Epithelial cell of esophagus (primary cell): Measurements from ENCODE around the gene SPSB3.

ENCODE experiments used
- DNase-seq: peaks from one replicate; pipeline ENCODE4 v3.0.0; 2010; ENCODE audit warnings: low read depth
- H3K4me3 ChIP-seq: 2 replicates; pipeline ENCODE4 v1.5.1; 2011; ENCODE audit warnings: mild to moderate bottlenecking, low read length, control low read depth
- TF ChIP-seq, protein P1 (sequence below): IDR thresholded peaks from 2 replicates; pipeline ENCODE4 v1.5.1; 2011; ENCODE audit warnings: low read depth, mild to moderate bottlenecking, low read length, control low read depth, inconsistent platforms; ENCODE audit not compliant: insufficient read depth; ENCODE audit errors: missing control alignments

SPSB3 gene

DNA sequence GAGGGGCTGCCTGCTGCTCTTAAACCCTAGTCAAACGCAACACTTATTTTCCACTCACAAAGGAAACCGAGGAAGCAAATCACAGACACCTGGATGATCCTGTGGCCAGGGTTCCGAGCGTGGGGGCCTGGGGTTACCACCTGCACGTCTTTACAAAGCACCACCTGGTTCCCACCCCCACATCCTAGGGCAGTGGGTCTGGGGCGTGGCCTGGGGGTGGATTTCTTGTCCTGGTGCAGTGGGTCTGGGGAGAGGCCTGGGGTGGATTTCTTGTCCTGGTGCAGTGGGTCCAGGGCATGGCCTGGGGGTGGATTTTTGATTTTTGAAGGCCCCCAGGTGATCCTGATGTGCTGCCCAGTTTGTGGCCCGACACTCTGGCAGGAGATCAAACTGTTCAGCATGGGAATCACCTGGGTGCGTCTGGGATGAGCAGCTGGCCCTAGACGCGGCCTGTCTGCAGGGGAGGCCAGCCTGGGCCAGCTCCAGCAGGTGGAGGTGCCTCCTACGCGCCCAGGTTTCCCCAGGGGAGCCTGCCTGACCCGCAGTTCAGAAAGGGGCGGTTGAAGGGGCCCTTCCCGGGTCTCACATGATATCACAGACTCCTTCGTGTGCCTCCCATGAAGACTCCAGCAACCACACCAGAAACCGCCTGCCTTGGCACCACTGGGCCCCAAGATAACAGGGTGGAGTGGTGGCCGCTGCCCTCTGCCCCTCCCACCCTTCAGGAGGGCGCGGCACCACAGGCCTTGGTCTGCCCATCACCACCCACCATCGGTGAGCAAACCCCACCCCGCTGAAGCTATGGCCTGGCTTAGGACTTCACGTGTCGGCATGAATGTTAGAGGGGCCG is 38.0 kb upstream of the SPSB3 start:
- H3K4me3 ChIP-seq: no peak overlapping the region
- no peak for DNase-seq
- TF ChIP-seq, protein P1, sequence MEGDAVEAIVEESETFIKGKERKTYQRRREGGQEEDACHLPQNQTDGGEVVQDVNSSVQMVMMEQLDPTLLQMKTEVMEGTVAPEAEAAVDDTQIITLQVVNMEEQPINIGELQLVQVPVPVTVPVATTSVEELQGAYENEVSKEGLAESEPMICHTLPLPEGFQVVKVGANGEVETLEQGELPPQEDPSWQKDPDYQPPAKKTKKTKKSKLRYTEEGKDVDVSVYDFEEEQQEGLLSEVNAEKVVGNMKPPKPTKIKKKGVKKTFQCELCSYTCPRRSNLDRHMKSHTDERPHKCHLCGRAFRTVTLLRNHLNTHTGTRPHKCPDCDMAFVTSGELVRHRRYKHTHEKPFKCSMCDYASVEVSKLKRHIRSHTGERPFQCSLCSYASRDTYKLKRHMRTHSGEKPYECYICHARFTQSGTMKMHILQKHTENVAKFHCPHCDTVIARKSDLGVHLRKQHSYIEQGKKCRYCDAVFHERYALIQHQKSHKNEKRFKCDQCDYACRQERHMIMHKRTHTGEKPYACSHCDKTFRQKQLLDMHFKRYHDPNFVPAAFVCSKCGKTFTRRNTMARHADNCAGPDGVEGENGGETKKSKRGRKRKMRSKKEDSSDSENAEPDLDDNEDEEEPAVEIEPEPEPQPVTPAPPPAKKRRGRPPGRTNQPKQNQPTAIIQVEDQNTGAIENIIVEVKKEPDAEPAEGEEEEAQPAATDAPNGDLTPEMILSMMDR: no peak

DNA sequence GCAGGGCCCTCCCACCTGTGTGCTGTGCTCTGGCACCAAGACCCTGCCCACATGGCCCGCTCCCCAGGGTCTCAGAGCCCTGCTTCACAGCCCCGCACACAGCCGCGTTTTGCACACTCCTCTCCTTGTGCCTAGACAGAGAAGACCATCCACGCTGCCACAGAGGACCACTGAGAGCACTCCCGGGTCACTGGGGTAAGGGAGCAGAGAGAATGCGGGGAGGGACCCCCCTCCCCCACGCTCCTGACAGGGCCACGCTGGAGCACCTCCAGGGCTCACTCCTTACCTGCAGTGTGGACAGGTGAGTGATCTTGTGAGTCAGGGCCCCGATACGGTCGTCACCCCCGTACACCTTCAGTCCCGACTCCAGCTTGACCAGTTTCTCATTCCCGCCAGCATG is 37.2 kb upstream of the SPSB3 start:
- no peak for DNase-seq
- H3K4me3 ChIP-seq: no peak overlapping the region

DNA sequence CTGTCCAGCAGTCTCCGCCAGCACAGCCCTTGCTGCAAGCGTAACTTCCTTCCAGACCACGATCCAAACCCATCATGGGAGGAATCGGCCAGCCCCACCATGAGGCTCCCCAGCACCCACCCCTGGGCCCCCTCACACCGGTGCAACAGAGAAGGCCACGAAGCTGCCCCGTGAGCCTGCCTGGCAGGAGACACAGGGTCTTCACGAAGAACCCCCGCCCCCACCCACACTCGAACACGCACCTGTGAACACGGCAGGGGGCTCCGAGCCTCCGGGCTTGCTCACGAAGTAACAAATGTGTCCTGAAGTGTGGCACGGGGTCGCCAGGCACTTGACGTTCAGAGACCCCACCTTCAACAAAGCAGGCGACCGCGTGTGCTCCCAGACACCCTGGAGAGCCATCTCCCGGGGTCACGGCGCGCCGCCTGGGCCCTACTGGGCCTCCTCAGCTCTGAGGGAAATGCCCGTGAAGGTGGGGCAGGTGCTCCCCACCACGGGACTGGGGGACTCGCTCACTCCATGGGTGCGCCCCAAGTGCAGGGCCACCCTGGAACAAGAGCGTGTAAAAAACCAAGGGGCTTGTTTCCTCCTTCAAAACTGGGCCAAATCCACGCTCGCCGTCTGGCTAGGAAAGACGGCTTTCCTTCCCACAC is 36.6 kb upstream of the SPSB3 start:
- no peak for DNase-seq
- TF ChIP-seq, protein P1: no peak
- H3K4me3 ChIP-seq: no peak overlapping the region

More for the DNA sequence above, 37.2 kb upstream of the SPSB3 start:
- TF ChIP-seq, protein P1: no peak

DNA sequence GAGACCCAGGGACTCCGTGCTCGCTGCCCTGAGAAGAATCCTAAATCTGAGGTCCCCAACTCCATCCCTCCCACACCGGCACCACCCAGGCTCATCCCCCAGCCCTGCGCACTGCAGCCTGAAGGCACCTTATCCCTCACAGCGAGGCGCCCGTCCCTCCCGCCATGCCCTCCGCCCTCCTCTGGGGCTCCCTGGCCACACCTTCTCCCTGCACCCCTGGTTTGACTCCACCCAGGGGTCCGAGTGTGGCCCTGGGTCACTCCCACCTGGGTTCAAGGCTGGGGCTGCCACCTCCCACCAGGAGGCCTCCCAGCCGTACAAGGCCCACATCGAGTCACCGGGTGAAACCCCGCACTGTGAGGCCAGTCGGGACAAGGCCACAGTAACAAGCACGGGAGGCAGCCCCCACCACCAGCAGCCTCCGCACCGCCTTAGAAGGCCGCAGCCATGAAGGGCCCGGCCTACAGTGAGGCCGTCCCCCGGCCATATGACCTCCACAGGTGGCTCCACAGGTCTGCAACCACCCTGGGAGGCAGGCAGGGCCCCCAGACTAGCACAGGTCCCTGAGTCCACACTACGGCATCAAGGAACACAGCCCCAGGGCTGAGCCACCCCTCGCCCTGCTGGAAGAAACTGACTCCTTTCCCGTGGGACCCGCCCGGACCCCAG is 36.0 kb upstream of the SPSB3 start:
- no peak for DNase-seq
- no peak overlapping the region for H3K4me3 ChIP-seq
- TF ChIP-seq, protein P1: no peak

DNA sequence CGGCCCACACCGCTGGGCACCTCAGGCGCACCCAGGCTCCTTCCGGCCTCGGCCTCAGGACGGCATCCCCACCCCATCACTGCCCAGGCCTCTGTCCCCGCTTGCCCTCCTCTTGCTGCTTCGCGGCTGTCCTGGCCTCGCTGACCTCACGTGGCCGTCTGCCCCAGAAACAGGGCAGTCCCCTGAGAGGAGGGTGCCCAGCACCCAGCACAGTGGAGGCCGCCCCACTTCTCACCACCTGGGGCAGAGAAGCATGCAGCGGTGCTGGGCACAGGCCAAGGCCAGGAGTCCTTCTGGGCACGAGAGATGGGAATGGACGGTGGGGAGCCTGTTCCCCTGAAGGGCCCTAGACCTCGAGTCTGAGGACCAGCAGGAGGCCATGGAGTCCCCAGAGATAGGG is 35.3 kb upstream of the SPSB3 start:
- no peak for DNase-seq
- TF ChIP-seq, protein P1: no peak
- H3K4me3 ChIP-seq: no peak overlapping the region

DNA sequence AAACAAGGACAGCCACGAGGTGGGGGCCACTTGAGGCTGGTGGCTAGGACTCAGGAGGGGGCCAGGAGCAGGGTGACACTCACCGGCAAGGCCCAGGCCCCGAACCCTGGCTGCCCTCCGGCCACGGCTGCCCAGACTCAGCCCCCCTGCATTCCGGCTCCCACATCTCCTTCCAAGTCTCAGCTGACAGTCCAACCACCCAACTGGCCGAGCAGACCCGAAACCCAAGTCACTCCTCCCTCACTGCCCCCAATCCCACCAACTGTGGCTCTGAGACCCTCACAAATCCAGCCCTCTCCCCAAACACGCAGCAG is 34.9 kb upstream of the SPSB3 start:
- TF ChIP-seq, protein P1: no peak
- no peak overlapping the region for H3K4me3 ChIP-seq
- no peak for DNase-seq
